Lower leg skin (tissue), 4 donors: ENCODE data around the gene URM1. TPM values are rescaled to one million over a fixed set of nuclear protein-coding genes. Genes with fewer than 3 reads are reported as not detected.

Source experiments
- DNase-seq, 2 donors: peaks; one replicate each; pipeline ENCODE4 v3.0.0-alpha.2; 2019; ENCODE audit warnings: low spot score in 2 of 2
- H3K4me3 ChIP-seq: fragments of 200-600 bp; sonication (generic); 2 replicates; pipeline ENCODE4 v1.5.1; 2017; ENCODE audit warnings: mild to moderate bottlenecking, low read depth; ENCODE audit not compliant: poor library complexity, severe bottlenecking
- POLR2A ChIP-seq, 2 donors: fragments of 450-650 bp; IDR thresholded peaks; one replicate each; pipeline ENCODE4 v1.6.1; 2016 to 2017; ENCODE audit warnings: antibody characterized with exemption in 2 of 2, mild to moderate bottlenecking in 1 of 2, moderate library complexity in 1 of 2
- WGBS, 2 donors: methylation state at CpG; one replicate each; pipeline ENCODE4 v1.1.5; 2018; 5-methylcytosine and 5-hydroxymethylcytosine counted together
- intact Hi-C: fragments of 100-400 bp; cut with DNase I; formaldehyde crosslinking; loops from one replicate; pipeline ENCODE4 v1.15.0; 2023; ENCODE audit warnings: low total_unique reads
- total RNA-seq, 4 donors: library from RNA; depleted of rRNA; stranded (reverse); fragments of >200 nt; gene quantifications; one replicate each; pipeline ENCODE4 v1.1.0, GENCODE V29; 2016
- TF ChIP-seq, protein P1 (sequence below), 3 donors: fragments of 450-650 bp; IDR thresholded peaks; one replicate each; pipeline ENCODE4 v1.5.1; 2016; ENCODE audit warnings: antibody characterized with exemption in 3 of 3, mild to moderate bottlenecking in 3 of 3, moderate library complexity in 2 of 3

Gene URM1
- total RNA-seq, 4 donors from 2014 or later = 24.3 to 37.7 (median 31.1) TPM

DNA sequence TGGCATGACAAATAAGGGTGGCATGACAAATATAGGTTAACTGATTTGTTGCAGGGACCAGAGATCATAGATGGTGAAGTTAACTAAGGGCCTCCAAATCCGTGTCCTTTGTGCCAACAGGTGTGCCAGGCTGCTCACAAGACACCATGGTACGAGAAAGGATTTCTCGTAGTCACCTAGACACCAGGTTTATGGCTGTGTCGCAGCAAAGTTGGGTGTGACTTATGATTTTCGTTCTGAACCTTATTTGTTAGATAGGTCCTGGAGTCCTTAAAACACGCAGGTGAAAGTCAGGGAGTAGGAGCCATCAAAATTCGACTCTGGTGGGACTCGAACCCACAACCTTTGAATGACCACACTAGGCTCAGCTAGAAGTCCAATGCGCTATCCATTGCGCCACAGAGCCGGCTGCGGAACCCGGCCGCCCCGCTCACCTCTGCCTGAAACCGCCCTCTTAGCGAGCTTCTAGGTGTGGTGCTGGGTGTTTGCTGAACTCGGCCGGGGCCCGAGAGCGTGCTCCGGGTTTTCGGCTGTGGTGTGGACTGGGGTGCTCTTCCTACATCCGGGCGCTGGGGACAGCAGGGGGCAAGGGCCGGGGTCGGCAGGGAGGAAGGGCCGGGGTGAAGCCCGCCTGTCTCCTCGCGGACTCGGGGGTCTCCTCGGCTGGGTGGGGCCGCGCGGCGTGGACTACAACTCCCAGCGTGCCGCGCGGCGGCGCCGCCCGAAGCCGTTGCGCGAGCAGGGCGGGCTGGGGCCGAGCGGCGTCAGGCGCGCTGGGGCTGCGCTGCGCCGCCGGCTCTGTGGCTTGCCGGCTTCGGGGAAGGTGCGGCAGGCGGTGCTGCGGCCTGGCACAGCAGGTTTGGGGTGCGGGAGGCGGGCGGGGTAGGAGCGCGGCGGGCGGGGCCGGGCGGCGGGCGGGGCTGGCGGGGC is 31.1 kb upstream of the URM1 start, which contains the start of gene SLC27A4:
TSS of gene SLC27A4 (plus strand) at position 767 of the 930 bp plus-strand sequence. CDS start 2,606 bp downstream, outside the sequence.
- 8 to 31% methylated on average over 11 to 35 of the region's 75 CpGs for WGBS, 2 donors
- DNase-seq = peak; percentile 48 to 90
- intact Hi-C loops = loop anchor here (5.0 kb wide), 1 partner anchor 53 kb away; no protein-coding TSS in a partner anchor
- H3K4me3 ChIP-seq = peak within 1 kb of the TSS; percentile 58
- TF ChIP-seq POLR2A (IDR thresholded peaks at IDR 0.05) = no peak
- TF ChIP-seq, protein P1, sequence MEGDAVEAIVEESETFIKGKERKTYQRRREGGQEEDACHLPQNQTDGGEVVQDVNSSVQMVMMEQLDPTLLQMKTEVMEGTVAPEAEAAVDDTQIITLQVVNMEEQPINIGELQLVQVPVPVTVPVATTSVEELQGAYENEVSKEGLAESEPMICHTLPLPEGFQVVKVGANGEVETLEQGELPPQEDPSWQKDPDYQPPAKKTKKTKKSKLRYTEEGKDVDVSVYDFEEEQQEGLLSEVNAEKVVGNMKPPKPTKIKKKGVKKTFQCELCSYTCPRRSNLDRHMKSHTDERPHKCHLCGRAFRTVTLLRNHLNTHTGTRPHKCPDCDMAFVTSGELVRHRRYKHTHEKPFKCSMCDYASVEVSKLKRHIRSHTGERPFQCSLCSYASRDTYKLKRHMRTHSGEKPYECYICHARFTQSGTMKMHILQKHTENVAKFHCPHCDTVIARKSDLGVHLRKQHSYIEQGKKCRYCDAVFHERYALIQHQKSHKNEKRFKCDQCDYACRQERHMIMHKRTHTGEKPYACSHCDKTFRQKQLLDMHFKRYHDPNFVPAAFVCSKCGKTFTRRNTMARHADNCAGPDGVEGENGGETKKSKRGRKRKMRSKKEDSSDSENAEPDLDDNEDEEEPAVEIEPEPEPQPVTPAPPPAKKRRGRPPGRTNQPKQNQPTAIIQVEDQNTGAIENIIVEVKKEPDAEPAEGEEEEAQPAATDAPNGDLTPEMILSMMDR (IDR thresholded peaks at IDR 0.05) = no peak

DNA sequence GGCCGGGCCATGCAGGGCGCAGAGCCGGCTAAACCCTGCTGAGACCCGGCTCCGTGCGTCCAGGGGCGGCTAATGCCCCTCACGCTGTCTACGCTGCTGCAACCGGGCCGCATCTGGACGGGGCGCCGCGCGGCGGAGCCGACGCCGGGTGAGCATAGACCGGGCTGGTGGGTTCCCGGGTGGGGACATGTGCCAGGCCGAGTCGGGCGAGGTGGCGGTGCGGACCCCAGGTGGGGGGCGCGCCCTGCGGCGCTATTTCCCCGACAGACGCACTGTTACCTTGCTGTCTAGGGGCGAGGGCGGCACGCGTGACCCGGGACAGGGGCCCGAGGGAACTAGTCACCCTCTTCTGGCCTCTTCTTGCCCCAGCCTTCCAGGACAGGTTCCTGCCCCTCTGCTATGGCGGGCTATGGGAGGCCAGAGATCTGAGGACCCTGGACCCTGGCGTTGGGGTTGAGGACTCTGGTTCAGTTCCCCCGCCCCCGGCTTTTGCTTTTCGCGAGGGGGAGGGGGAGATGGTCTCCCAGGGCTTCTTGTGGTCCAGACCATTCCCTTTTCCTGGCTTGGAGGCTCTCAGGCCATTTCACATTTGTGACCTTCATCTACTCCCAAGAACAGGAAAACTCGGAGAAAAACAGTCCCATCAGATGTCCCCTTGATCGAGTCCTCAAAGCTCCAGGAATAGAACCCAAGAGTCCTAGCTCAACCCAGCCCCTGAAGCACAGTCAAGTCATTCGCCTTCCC is 30.3 kb upstream of the URM1 start:
- 0 to 2% methylated on average over 13 to 34 of the region's 48 CpGs for WGBS, 2 donors
- TF ChIP-seq, protein P1 (IDR thresholded peaks at IDR 0.05) = no peak
- no peak for TF ChIP-seq POLR2A (IDR thresholded peaks at IDR 0.05)
- DNase-seq = no peak
- intact Hi-C loops = loop anchor here (5.0 kb wide), 1 partner anchor 54 kb away; no protein-coding TSS in a partner anchor
- H3K4me3 ChIP-seq = peak overlapping the region; percentile 58

- TF ChIP-seq, protein P1 (IDR thresholded peaks at IDR 0.05) = no peak
- no peak for TF ChIP-seq POLR2A (IDR thresholded peaks at IDR 0.05)
- intact Hi-C loops = loop anchor here (5.0 kb wide), 1 partner anchor 54 kb away; no protein-coding TSS in a partner anchor
- WGBS, 2 donors = 30% methylated on average over 13 of the region's 13 CpGs
- DNase-seq = peak; percentile 56 to 89
- H3K4me3 ChIP-seq = peak overlapping the region; percentile 58
Measured at GRCh38 chr9:128341435-128341849, 29.7 kb upstream of the URM1 start.

GRCh38 chr9:128342971-128343680 is 28.0 kb upstream of the URM1 start:
- intact Hi-C loops = loop anchor here (5.0 kb wide), 1 partner anchor 56 kb away; no protein-coding TSS in a partner anchor
- 89 to 91% methylated on average over 7 to 8 of the region's 8 CpGs for WGBS, 2 donors
- H3K4me3 ChIP-seq = no peak overlapping the region

More at GRCh38 chr9:128342971-128343680, 28.0 kb upstream of the URM1 start:
- no peak for DNase-seq
- TF ChIP-seq, protein P1 (IDR thresholded peaks at IDR 0.05) = no peak
- TF ChIP-seq POLR2A (IDR thresholded peaks at IDR 0.05) = no peak
